Measurements from ENCODE around the gene CTRL.

DNA sequence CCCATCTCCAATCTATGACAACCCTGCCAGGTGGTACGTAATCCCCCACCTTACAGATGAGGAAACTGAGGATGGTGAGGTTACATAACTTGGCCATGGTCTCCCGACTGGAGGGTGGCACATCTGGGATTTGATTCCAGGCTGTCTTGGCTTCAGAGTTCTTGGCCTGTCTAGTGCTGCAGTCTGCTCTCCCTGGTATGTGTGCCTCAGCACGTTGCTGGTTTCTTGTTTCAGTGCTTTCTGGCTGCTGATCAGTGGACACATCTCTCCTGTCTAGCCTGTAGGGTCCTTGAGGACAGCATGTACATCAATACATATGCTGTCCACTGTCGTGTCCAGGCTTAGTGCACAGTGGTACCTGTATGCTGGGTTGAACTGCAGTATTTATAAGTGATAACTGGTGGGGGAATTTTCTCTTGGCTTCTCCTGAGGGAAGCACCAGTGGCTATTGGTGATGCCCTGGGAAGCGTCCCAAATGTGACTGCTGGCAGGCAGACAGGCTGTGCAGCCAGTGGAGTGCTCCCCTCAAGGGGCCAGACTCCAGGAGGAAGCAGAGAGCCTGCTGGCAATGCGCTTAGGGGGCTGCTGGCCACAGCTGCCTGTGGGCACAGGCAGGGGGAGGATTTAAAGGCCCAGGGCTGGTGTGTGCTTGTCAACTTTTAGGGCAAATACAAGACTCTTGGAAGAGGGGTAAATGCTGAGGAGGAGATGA, 14.4 kb downstream of the CTRL start:
- no peak for TF ChIP-seq TAF1 (IDR thresholded peaks at IDR 0.05; ENCODE audit: borderline replicate concordance, low read depth, low read length)
- TF ChIP-seq POLR2AphosphoS5 (IDR thresholded peaks at IDR 0.05; ENCODE audit: low read depth, low read length), result no peak

All from GM12892 (cell line).